ENCODE measurements around the gene SBF2.

DNA sequence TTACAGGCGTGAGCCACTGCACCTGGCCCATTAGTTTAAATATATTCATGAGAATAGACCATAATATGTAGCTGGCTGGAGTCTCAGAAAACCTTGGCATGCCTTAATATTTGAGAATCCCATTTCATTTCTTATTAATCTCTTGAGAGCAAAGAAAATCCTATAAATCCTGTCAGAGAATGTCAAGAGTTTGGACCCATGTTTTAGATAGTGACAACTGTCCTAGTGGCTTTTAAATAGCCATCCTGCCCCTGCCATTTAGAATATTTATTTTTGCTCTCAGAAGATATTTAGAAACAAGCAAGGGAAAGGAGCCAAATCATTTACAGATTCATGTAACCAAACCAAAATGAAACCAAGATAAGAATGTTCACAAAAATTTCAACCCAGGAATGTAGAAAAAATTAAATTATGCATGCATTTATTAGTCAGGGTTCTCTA lies 522.9 kb downstream of the SBF2 start:
- TF ChIP-seq POLR2AphosphoS5 (IDR thresholded peaks at IDR 0.05), result no peak
- TF ChIP-seq, protein P1, sequence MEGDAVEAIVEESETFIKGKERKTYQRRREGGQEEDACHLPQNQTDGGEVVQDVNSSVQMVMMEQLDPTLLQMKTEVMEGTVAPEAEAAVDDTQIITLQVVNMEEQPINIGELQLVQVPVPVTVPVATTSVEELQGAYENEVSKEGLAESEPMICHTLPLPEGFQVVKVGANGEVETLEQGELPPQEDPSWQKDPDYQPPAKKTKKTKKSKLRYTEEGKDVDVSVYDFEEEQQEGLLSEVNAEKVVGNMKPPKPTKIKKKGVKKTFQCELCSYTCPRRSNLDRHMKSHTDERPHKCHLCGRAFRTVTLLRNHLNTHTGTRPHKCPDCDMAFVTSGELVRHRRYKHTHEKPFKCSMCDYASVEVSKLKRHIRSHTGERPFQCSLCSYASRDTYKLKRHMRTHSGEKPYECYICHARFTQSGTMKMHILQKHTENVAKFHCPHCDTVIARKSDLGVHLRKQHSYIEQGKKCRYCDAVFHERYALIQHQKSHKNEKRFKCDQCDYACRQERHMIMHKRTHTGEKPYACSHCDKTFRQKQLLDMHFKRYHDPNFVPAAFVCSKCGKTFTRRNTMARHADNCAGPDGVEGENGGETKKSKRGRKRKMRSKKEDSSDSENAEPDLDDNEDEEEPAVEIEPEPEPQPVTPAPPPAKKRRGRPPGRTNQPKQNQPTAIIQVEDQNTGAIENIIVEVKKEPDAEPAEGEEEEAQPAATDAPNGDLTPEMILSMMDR (IDR thresholded peaks at IDR 0.05), result no peak
